ENCODE measurements around the gene KCNMA1. TPM values are rescaled to one million over a fixed set of nuclear protein-coding genes. Genes with fewer than 3 reads are reported as not detected.

The KCNMA1 gene
- total and polyA plus RNA-seq, 2 donors from 2014 or later: 4.2 to 8.9 TPM

DNA sequence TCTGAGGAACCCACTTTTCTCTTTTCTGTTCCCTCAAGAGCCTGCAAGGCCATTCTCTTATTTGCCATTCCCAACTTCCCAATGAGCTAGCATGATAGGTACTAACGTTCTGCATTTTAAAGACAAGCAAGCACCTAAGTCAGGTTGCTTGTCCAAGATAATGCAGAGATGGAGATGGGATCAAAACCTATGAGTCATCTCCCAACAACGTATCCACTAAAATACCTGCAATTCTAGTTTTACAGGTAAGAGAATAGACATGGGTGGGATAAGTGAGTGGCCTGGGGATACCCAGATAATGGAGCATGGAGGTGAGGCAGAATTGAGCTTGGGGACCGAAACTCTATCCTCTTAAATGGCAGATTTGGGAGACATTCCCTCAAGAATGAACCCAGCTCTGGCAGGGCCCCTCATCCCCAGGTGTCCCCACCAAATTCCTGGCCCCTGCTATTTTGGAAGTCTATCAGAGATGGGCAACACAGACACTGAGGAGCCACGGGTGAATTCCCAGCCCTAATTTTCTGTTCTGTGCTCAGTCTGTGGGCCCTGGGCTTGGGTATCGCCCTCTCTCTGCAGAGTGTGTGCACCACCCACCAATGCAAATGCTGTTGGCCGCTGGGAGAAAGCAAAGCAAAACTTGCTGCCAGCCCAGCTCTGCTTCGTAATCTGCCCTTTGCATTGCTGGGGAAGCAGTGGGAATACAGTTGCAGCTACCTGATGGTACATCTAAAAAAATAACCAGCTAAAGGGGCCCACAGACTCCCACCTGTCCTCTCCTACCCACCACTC, 98.3 kb downstream of the KCNMA1 start:
- Histone ChIP-seq H3K4me3 (ENCODE audit: low read length in 3 of 3) (no peak overlapping the region), H3K27ac (ENCODE audit: low read depth in 2 of 2, low read length in 2 of 2) (no peak overlapping the region), H3K4me1 (ENCODE audit: control insufficient read depth in 2 of 3, insufficient read depth in 2 of 3, low read depth in 1 of 3, low read length in 3 of 3) (peaks cover 0 to 2% (median 0%) of the 10 kb centered on the region in 3 donors), H3K27me3 (ENCODE audit: control insufficient read depth, insufficient read depth, low read length) (no peaks in the 10 kb centered on the region), H3K36me3 (ENCODE audit: control insufficient read depth in 2 of 3, insufficient read depth in 3 of 3, low read length in 3 of 3) (no peaks in the 10 kb centered on the region), H3K9me3 (ENCODE audit: control insufficient read depth in 2 of 3, insufficient read depth in 1 of 3, low read length in 3 of 3) (no peaks in the 10 kb centered on the region), H3K9ac (ENCODE audit: low read length in 3 of 3) (no peak overlapping the region)
- DNase-seq (no peak), FAIRE-seq (no peak)
- TF ChIP-seq, protein P1, sequence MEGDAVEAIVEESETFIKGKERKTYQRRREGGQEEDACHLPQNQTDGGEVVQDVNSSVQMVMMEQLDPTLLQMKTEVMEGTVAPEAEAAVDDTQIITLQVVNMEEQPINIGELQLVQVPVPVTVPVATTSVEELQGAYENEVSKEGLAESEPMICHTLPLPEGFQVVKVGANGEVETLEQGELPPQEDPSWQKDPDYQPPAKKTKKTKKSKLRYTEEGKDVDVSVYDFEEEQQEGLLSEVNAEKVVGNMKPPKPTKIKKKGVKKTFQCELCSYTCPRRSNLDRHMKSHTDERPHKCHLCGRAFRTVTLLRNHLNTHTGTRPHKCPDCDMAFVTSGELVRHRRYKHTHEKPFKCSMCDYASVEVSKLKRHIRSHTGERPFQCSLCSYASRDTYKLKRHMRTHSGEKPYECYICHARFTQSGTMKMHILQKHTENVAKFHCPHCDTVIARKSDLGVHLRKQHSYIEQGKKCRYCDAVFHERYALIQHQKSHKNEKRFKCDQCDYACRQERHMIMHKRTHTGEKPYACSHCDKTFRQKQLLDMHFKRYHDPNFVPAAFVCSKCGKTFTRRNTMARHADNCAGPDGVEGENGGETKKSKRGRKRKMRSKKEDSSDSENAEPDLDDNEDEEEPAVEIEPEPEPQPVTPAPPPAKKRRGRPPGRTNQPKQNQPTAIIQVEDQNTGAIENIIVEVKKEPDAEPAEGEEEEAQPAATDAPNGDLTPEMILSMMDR (IDR thresholded peaks at IDR 0.05; ENCODE audit: borderline replicate concordance, extremely low read depth, insufficient read depth): no peak
- intact Hi-C loops (cut with DNase I): no loop called here

DNA sequence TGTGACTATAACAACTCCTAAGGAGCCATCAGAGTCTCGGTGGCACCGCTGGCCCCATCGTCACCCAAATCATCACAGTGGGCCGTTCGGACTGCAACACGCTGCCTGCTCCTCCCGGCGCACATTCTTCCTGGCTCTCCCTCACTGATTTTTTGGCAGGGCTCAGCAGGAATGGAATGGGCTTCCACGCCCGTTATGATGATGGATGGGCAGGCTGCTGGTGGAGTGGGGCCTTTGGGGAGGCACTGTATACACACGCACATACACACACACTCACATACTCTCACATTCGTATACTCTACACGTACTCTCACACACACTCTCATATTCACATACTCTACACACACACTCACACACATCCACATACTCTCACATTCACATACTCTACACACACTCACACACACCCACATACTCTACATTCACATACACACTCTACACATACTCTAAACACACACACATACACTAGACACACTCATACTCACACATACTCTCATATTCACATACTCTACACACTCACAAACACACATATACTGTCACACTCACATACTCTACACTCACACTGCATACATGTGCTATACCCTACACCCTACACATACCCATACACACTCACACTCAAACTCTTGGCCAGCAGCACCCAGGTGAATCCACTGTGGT, 99.8 kb downstream of the KCNMA1 start:
- Histone ChIP-seq H3K27me3 (ENCODE audit: control insufficient read depth, insufficient read depth, low read length) (no peaks in the 10 kb centered on the region), H3K4me1 (ENCODE audit: control insufficient read depth in 2 of 3, insufficient read depth in 2 of 3, low read depth in 1 of 3, low read length in 3 of 3) (peaks cover 2 to 14% (median 8%) of the 10 kb centered on the region in 3 donors), H3K36me3 (ENCODE audit: control insufficient read depth in 2 of 3, insufficient read depth in 3 of 3, low read length in 3 of 3) (no peaks in the 10 kb centered on the region), H3K27ac (ENCODE audit: low read depth in 2 of 2, low read length in 2 of 2) (no peak overlapping the region), H3K9ac (ENCODE audit: low read length in 3 of 3) (no peak overlapping the region), H3K9me3 (ENCODE audit: control insufficient read depth in 2 of 3, insufficient read depth in 1 of 3, low read length in 3 of 3) (no peaks in the 10 kb centered on the region), H3K4me3 (ENCODE audit: low read length in 3 of 3) (no peak overlapping the region)
- DNase-seq (peak in 2 of 5 donors; percentile 33 to 65), FAIRE-seq (no peak)
- intact Hi-C loops (cut with DNase I): no loop called here
- TF ChIP-seq, protein P1 (IDR thresholded peaks at IDR 0.05; ENCODE audit: borderline replicate concordance, extremely low read depth, insufficient read depth): no peak

DNA sequence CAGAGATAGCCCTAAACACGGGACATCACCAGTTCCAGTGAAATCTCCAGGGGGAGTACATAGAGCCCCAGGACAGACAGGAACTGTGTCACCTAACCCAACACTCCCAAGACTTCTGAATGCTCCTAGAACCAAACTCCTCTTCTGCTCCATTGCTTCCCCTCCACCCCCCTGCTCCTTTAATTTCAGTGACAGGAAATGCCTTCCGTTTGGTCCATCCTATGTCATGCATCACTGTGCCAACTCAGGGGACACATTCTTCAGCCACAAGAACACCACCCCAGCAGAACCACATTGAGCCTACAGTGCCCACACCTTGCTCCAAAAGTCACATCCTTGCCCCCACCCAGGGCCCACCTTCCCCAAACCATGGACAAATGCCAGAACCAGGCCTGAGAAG, 100.5 kb downstream of the KCNMA1 start:
- peak in 3 of 5 donors; percentile 27 to 65 (median 45) for DNase-seq
- Histone ChIP-seq H3K27ac (ENCODE audit: low read depth in 2 of 2, low read length in 2 of 2) (no peak overlapping the region), H3K27me3 (ENCODE audit: control insufficient read depth, insufficient read depth, low read length) (no peaks in the 10 kb centered on the region), H3K36me3 (ENCODE audit: control insufficient read depth in 2 of 3, insufficient read depth in 3 of 3, low read length in 3 of 3) (no peaks in the 10 kb centered on the region), H3K9ac (ENCODE audit: low read length in 3 of 3) (no peak overlapping the region), H3K4me1 (ENCODE audit: control insufficient read depth in 2 of 3, insufficient read depth in 2 of 3, low read depth in 1 of 3, low read length in 3 of 3) (peaks cover 2 to 22% (median 10%) of the 10 kb centered on the region in 3 donors), H3K9me3 (ENCODE audit: control insufficient read depth in 2 of 3, insufficient read depth in 1 of 3, low read length in 3 of 3) (no peaks in the 10 kb centered on the region), H3K4me3 (ENCODE audit: low read length in 3 of 3) (no peak overlapping the region)
- intact Hi-C loops (cut with DNase I): no loop called here
- TF ChIP-seq, protein P1 (IDR thresholded peaks at IDR 0.05; ENCODE audit: borderline replicate concordance, extremely low read depth, insufficient read depth): no peak
- FAIRE-seq: no peak

Data from kidney (tissue), 14 donors.